Loucy (cell line): ENCODE data around the gene CDC42BPB.

Experiments
- EZH2phosphoT487 ChIP-seq: fragments of 200-600 bp; IDR thresholded peaks from 2 replicates; pipeline ENCODE4 v1.6.1; 2018; ENCODE audit warnings: antibody characterized with exemption, mild to moderate bottlenecking, moderate library complexity, borderline replicate concordance
- TF ChIP-seq, protein P1 (sequence below): fragments of 200-600 bp; sonication (generic); conservative IDR thresholded peaks from 2 replicates; pipeline ENCODE4 v1.5.1; 2014; ENCODE audit warnings: mild to moderate bottlenecking, antibody characterized with exemption, low read length

DNA sequence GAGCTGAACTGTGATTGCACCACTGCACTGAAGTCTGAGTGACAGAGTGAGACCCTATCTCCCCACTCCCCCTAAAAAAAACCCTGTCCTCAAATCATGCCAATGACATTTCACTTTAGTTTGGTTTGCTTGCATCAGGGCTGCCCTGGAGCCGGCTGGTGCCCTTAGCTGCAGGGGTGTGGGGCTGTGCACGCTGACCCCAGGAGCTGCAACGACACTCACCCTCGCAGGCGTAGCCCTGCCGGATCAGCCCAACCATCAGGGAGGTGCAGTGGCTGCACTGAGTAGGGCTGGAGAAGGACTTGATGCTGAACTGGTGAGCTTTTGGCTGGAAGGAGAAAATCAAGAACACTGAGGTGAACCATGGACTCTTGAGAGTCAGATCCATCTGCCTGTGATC, 105.1 kb downstream of the CDC42BPB start:
- TF ChIP-seq, protein P1, sequence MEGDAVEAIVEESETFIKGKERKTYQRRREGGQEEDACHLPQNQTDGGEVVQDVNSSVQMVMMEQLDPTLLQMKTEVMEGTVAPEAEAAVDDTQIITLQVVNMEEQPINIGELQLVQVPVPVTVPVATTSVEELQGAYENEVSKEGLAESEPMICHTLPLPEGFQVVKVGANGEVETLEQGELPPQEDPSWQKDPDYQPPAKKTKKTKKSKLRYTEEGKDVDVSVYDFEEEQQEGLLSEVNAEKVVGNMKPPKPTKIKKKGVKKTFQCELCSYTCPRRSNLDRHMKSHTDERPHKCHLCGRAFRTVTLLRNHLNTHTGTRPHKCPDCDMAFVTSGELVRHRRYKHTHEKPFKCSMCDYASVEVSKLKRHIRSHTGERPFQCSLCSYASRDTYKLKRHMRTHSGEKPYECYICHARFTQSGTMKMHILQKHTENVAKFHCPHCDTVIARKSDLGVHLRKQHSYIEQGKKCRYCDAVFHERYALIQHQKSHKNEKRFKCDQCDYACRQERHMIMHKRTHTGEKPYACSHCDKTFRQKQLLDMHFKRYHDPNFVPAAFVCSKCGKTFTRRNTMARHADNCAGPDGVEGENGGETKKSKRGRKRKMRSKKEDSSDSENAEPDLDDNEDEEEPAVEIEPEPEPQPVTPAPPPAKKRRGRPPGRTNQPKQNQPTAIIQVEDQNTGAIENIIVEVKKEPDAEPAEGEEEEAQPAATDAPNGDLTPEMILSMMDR: no peak
- TF ChIP-seq EZH2phosphoT487: no peak
